ENCODE measurements around the gene PCDH11Y.
"Not testable (repeated sequence)": the region's sequence is repeated elsewhere in the genome, so short reads cannot be mapped to it uniquely, and the experiment has no call there.

PCDH11Y gene, protein sequence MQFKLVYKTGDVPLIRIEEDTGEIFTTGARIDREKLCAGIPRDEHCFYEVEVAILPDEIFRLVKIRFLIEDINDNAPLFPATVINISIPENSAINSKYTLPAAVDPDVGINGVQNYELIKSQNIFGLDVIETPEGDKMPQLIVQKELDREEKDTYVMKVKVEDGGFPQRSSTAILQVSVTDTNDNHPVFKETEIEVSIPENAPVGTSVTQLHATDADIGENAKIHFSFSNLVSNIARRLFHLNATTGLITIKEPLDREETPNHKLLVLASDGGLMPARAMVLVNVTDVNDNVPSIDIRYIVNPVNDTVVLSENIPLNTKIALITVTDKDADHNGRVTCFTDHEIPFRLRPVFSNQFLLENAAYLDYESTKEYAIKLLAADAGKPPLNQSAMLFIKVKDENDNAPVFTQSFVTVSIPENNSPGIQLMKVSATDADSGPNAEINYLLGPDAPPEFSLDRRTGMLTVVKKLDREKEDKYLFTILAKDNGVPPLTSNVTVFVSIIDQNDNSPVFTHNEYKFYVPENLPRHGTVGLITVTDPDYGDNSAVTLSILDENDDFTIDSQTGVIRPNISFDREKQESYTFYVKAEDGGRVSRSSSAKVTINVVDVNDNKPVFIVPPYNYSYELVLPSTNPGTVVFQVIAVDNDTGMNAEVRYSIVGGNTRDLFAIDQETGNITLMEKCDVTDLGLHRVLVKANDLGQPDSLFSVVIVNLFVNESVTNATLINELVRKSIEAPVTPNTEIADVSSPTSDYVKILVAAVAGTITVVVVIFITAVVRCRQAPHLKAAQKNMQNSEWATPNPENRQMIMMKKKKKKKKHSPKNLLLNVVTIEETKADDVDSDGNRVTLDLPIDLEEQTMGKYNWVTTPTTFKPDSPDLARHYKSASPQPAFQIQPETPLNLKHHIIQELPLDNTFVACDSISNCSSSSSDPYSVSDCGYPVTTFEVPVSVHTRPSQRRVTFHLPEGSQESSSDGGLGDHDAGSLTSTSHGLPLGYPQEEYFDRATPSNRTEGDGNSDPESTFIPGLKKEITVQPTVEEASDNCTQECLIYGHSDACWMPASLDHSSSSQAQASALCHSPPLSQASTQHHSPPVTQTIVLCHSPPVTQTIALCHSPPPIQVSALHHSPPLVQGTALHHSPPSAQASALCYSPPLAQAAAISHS (N-terminal part only)

GRCh38 chrY:5000057-5000456, at the start of gene PCDH11Y:
Gene PCDH11Y, plus strand, starts transcription at chrY:5000296. Its CDS starts 56,804 bp downstream, at chrY:5057100.
- not testable (repeated sequence) for DNase-seq (ENCODE audit: low read depth)

- not testable (repeated sequence) for DNase-seq (ENCODE audit: low read depth)
Measured at GRCh38 chrY:4967894-4968293, 32.2 kb upstream of the PCDH11Y start.

- not testable (repeated sequence) for DNase-seq (ENCODE audit: low read depth)
Measured at GRCh38 chrY:4991743-4992400, 8.2 kb upstream of the PCDH11Y start.

- not testable (repeated sequence) for DNase-seq (ENCODE audit: low read depth)
Measured at GRCh38 chrY:4994892-4995291, 5.2 kb upstream of the PCDH11Y start.

GRCh38 chrY:5002476-5003184, 2.5 kb downstream of the PCDH11Y start:
- DNase-seq (ENCODE audit: low read depth): not testable (repeated sequence)

- not testable (repeated sequence) for DNase-seq (ENCODE audit: low read depth)
Measured at GRCh38 chrY:5038972-5039523, 39.0 kb downstream of the PCDH11Y start.

DNA sequence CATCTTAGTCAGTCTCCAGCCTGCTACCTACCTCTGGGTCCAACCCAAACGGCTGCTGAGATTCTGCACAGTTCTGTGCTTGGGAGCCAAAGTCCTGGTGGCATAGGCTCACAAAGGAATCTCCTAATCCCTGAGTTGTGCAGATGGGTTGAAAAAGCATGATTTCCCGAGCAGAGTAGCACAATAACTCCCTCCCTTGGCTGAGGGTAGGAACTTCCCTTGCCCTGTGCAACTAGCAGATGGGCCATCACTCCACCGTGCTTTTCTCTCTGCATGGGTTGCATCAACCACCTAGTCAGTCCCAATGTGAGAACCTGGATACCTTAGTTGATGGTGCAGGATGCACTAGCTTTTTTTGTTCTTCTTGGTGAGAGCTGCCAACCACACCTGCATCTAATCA, 82.9 kb downstream of the PCDH11Y start:
- not testable (repeated sequence) for DNase-seq (ENCODE audit: low read depth)

DNA sequence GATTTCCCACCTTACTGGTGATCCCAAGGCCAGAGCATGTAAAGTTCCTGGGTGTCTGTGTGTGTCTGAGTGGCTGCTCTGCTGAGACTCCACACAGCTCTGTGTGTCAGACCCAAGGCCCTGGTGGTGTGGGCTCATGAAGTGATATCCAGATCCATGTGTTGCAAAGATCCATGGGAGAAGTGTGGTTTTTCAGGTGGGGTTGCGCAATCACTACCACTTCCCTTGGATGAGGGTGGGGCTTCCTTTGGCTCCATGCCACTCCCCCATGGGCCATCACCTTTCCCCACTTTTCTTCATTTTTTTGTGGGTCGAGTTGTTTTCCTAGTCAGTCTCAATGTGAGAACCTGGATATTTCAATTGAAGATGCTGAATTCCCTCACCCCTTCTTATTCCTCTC, 182.9 kb downstream of the PCDH11Y start:
- not testable (repeated sequence) for DNase-seq (ENCODE audit: low read depth)

DNA sequence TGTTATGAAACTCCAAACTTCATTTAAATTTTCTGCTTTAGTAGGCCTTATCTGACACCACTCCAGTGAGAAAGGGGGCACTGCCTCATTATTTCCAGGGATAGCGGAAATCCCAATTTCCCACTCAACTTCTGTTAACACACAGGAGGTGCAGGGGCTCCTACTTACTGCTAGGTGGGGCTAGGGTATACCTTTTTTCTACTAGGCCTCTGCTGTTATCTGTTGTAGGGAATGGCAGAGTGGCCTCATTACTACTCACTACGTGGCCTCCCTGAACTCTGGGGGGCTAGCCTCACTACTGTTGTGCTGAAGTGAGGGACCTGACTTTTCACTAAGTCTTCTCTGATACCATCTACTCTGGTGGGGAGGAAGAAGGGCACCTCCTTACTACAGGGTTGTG, 215.0 kb downstream of the PCDH11Y start:
- DNase-seq (ENCODE audit: low read depth): not testable (repeated sequence)

DNA sequence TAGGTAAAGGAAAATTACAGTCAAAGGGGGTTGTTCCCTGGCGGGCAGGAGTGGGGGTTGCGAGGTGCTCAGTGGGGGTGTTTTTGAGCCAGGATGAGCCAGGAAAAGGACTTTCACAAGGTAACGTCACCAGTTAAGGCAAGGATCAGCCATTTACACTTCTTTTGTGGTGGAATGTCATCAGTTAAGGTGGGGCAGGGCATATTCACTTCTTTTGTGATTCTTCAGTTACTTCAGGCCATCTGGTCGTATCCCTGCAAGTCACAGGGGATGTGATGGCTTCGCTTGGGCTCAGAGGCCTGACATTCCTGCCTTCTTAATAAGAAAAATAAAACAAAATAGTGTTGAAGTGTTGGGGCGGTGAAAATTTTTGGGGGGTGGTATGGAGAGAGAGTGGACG, 324.8 kb downstream of the PCDH11Y start:
- not testable (repeated sequence) for DNase-seq (ENCODE audit: low read depth)

DNA sequence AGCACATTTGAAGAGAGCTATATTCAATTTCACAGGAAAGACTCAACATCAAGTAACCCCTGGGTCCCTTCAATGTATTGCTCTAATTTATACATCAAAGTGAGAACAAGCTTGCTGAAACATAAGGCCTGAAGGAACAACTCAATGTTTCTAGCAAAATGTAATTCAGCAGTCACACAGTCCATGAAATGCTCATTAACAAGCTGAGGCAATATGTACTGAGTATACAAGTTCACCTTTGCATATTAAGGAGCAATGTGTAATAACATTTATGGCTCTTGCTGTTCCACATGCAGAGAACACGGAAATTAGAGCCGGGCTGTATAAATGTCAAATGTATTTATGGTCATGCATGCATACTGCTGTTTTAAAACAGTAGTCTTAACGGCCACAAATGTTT, 342.1 kb downstream of the PCDH11Y start:
- not testable (repeated sequence) for DNase-seq (ENCODE audit: low read depth)

- DNase-seq (ENCODE audit: low read depth): not testable (repeated sequence)
Measured at GRCh38 chrY:5543705-5544104, 543.6 kb downstream of the PCDH11Y start.

- not testable (repeated sequence) for DNase-seq (ENCODE audit: low read depth)
Measured at GRCh38 chrY:5638589-5638988, 638.5 kb downstream of the PCDH11Y start.

GRCh38 chrY:5679265-5679664, 679.2 kb downstream of the PCDH11Y start:
- not testable (repeated sequence) for DNase-seq (ENCODE audit: low read depth)

DNA sequence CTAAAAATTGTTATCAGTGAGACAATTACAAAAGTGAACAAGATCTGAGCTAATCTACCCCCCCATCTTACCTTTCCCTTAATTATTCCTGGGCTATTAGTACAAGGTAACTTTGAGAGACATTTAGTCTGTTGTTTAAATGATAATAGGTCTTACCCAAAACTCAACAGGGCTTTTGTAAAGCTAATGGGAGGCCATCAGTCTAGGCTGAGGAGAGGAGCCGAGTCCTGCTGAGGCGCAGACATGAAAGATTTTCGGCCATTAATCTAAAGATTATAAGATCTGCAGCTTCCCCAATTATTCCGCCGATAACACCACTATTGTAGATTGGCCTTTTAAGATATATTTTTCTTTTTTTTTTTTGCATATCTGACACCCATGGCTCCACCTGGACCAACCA, 708.6 kb downstream of the PCDH11Y start:
- DNase-seq (ENCODE audit: low read depth): not testable (repeated sequence)

- not testable (repeated sequence) for DNase-seq (ENCODE audit: low read depth)
Measured at GRCh38 chrY:5709788-5710381, 709.8 kb downstream of the PCDH11Y start.

GRCh38 chrY:5761403-5761802, 761.3 kb downstream of the PCDH11Y start:
- DNase-seq (ENCODE audit: low read depth): not testable (repeated sequence)

DNA sequence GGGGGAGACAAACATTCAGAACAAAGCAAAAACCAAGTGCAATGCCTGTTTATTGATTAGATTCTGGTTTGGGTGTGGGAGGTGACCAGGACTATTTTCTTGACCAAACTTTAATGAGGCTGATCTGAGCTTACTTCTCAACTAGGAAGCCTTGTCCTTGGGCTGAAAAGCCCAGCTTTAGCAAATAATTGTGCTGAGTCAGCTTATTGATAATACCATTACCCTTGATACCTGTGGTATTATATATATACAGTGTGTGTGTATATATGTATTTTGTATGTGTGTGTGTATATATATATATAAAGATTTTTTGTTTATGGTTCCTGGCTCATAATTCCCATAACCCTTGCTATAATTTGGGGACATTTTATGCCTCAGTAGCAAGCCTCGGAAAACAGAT, 776.4 kb downstream of the PCDH11Y start:
- DNase-seq (ENCODE audit: low read depth): not testable (repeated sequence)

Measured in T-helper 22 cell (primary cell).